ENCODE measurements around the gene SPINK8. TPM values are rescaled to one million over a fixed set of nuclear protein-coding genes. Genes with fewer than 3 reads are reported as not detected.

The SPINK8 gene
- not detected in 5 replicates for total RNA-seq (2022; extraction: Qiagen RNA extraction)

GRCh38 chr3:48333346-48334245 is at the start of gene SPINK8:
Gene SPINK8, minus strand, starts transcription at chr3:48333661. Its CDS starts 5,320 bp downstream, at chr3:48328341.

GRCh38 chr3:48371651-48372376 is 38.4 kb upstream of the SPINK8 start, which contains the start of gene FBXW12:
Gene FBXW12, plus strand, starts transcription at chr3:48372219. Its CDS starts 549 bp downstream, at chr3:48372768.

GRCh38 chr3:48301020-48301799 is 32.3 kb downstream of the SPINK8 start, which contains the start of gene NME6:
Gene NME6, minus strand, starts transcription at chr3:48301367.

Other genes starting within 250 kb of the SPINK8 start
- gene CDC25A, start 145.2 kb downstream of the SPINK8 start, total RNA-seq (2022; extraction: Qiagen RNA extraction) = 8.7 to 10.8 TPM (median 9.3 TPM) in 5 replicates
- gene CAMP, start 110.2 kb downstream of the SPINK8 start, total RNA-seq (2022; extraction: Qiagen RNA extraction) = not detected in 5 replicates
- 2.2 to 3.0 TPM (median 2.4 TPM) in 5 replicates for gene ZNF589, start 92.6 kb downstream of the SPINK8 start, total RNA-seq (2022; extraction: Qiagen RNA extraction)
- gene NME6, start 32.3 kb downstream of the SPINK8 start, total RNA-seq (2022; extraction: Qiagen RNA extraction) = 19.7 to 28.8 TPM (median 23.0 TPM) in 5 replicates
- not detected in 5 replicates for gene FBXW12, start 38.6 kb upstream of the SPINK8 start, total RNA-seq (2022; extraction: Qiagen RNA extraction)
- gene PLXNB1, start 96.4 kb upstream of the SPINK8 start, total RNA-seq (2022; extraction: Qiagen RNA extraction) = 14.6 to 20.3 TPM (median 15.2 TPM) in 5 replicates
- gene CCDC51, start 106.5 kb upstream of the SPINK8 start, total RNA-seq (2022; extraction: Qiagen RNA extraction) = 25.8 to 29.2 TPM (median 26.6 TPM) in 5 replicates
- 268 to 389 TPM (median 305 TPM) in 5 replicates for gene TMA7, start 106.6 kb upstream of the SPINK8 start, total RNA-seq (2022; extraction: Qiagen RNA extraction)
- gene ATRIP, start 113.1 kb upstream of the SPINK8 start, total RNA-seq (2022; extraction: Qiagen RNA extraction) = 8.6 to 10.3 TPM (median 9.8 TPM) in 5 replicates
- gene SHISA5, start 170.5 kb upstream of the SPINK8 start, total RNA-seq (2022; extraction: Qiagen RNA extraction) = 106 to 134 TPM (median 129 TPM) in 5 replicates
- gene PFKFB4, start 223.1 kb upstream of the SPINK8 start, total RNA-seq (2022; extraction: Qiagen RNA extraction) = 9.4 to 17.6 TPM (median 12.1 TPM) in 5 replicates
- 7.3 to 10.4 TPM (median 8.9 TPM) in 5 replicates for gene UCN2, start 230.1 kb upstream of the SPINK8 start, total RNA-seq (2022; extraction: Qiagen RNA extraction)

Data from A549 treated with Mapracorat at 1 μM for 4 hours (cell line).